Trophoblast cell (in vitro differentiated cells and primary cell): Measurements from ENCODE around the gene DTNA.
"Not testable (repeated sequence)": the region's sequence is repeated elsewhere in the genome, so short reads cannot be mapped to it uniquely, and the experiment has no call there.

Source experiments
- DNase-seq, 2 donors: peaks; one replicate each; pipeline ENCODE4 v3.0.0-alpha.2; 2016
- H2AFZ ChIP-seq: 2 replicates; pipeline ENCODE4 v1.6.1; 2013; ENCODE audit warnings: low read length, moderate library complexity, mild to moderate bottlenecking; ENCODE audit not compliant: insufficient read depth, poor library complexity
- H2AK5ac ChIP-seq: 2 replicates; pipeline ENCODE4 v1.6.1; 2013; ENCODE audit warnings: mild to moderate bottlenecking, low read length
- H2BK120ac ChIP-seq: 2 replicates; pipeline ENCODE4 v1.6.1; 2013; ENCODE audit warnings: low read length, mild to moderate bottlenecking, moderate library complexity; ENCODE audit not compliant: insufficient read depth, poor library complexity
- H2BK12ac ChIP-seq: 2 replicates; pipeline ENCODE4 v1.6.1; 2013; ENCODE audit warnings: mild to moderate bottlenecking, low read length, moderate library complexity
- H2BK5ac ChIP-seq: 2 replicates; pipeline ENCODE4 v1.6.1; 2013; ENCODE audit warnings: low read length, low read depth, moderate library complexity, mild to moderate bottlenecking; ENCODE audit not compliant: poor library complexity
- H3K14ac ChIP-seq: 2 replicates; pipeline ENCODE4 v1.6.1; 2013; ENCODE audit warnings: mild to moderate bottlenecking, low read length
- H3K18ac ChIP-seq: 2 replicates; pipeline ENCODE4 v1.6.1; 2013; ENCODE audit warnings: mild to moderate bottlenecking, low read length
- H3K23ac ChIP-seq: 2 replicates; pipeline ENCODE4 v1.6.1; 2013; ENCODE audit warnings: low read length
- H3K27ac ChIP-seq: 2 replicates; pipeline ENCODE4 v1.5.1; 2013; ENCODE audit warnings: low read depth, mild to moderate bottlenecking, inconsistent platforms, low read length, moderate library complexity
- H3K27me3 ChIP-seq: 2 replicates; pipeline ENCODE4 v1.6.1; 2013; ENCODE audit warnings: inconsistent platforms, mild to moderate bottlenecking, low read length, moderate library complexity; ENCODE audit not compliant: insufficient read depth
- H3K36me3 ChIP-seq, 2 experiments: 1 replicate in 1 of 2; 2 replicates in 1 of 2; pipeline ENCODE4 v1.6.1; 2013; ENCODE audit warnings: low read length in 2 of 2, mild to moderate bottlenecking in 2 of 2, moderate library complexity in 1 of 2; ENCODE audit not compliant: insufficient read depth in 2 of 2, control insufficient read depth in 1 of 2
- H3K4ac ChIP-seq: 2 replicates; pipeline ENCODE4 v1.6.1; 2013; ENCODE audit warnings: low read depth, mild to moderate bottlenecking, low read length, moderate library complexity
- H3K4me1 ChIP-seq, 2 experiments: 1 replicate in 1 of 2; 2 replicates in 1 of 2; pipeline ENCODE4 v1.6.1; 2013; ENCODE audit warnings: low read length in 2 of 2, mild to moderate bottlenecking in 2 of 2, moderate library complexity in 1 of 2; ENCODE audit not compliant: insufficient read depth in 2 of 2, control insufficient read depth in 1 of 2
- H3K4me2 ChIP-seq: 2 replicates; pipeline ENCODE4 v1.6.1; 2013; ENCODE audit warnings: inconsistent platforms, mild to moderate bottlenecking, low read length, moderate library complexity
- H3K4me3 ChIP-seq: 2 replicates; pipeline ENCODE4 v1.5.1; 2013; ENCODE audit warnings: mild to moderate bottlenecking, low read depth, low read length, inconsistent platforms
- H3K79me1 ChIP-seq: one replicate; pipeline ENCODE4 v1.6.1; 2013; ENCODE audit warnings: low read length
- H3K79me2 ChIP-seq: 2 replicates; pipeline ENCODE4 v1.6.1; 2013; ENCODE audit warnings: low read length, mild to moderate bottlenecking; ENCODE audit not compliant: control insufficient read depth, insufficient read depth, poor library complexity
- H3K9ac ChIP-seq: 2 replicates; pipeline ENCODE4 v1.6.1; 2013; ENCODE audit warnings: mild to moderate bottlenecking, low read length
- H3K9me3 ChIP-seq: 2 replicates; pipeline ENCODE4 v1.6.1; 2013; ENCODE audit warnings: low read depth, mild to moderate bottlenecking, control low read depth, inconsistent platforms, low read length; ENCODE audit not compliant: insufficient read depth
- H4K12ac ChIP-seq: 2 replicates; pipeline ENCODE4 v1.6.1; 2013; ENCODE audit warnings: low read depth, mild to moderate bottlenecking, low read length, moderate library complexity
- H4K8ac ChIP-seq: 2 replicates; pipeline ENCODE4 v1.6.1; 2013; ENCODE audit warnings: low read depth, mild to moderate bottlenecking, low read length, moderate library complexity
- H4K91ac ChIP-seq: one replicate; pipeline ENCODE4 v1.6.1; 2013; ENCODE audit warnings: low read depth, mild to moderate bottlenecking, low read length, moderate library complexity
- WGBS: extraction: QIAGEN DNeasy Blood & Tissue Kit; methylation state at CpG from one replicate; pipeline ENCODE4 v1.1.7; 2013; ENCODE audit warnings: missing lambda C conversion rate; ENCODE audit not compliant: insufficient read length, insufficient coverage; ENCODE audit errors: extremely low coverage; 5-methylcytosine and 5-hydroxymethylcytosine counted together

The DTNA gene

DNA sequence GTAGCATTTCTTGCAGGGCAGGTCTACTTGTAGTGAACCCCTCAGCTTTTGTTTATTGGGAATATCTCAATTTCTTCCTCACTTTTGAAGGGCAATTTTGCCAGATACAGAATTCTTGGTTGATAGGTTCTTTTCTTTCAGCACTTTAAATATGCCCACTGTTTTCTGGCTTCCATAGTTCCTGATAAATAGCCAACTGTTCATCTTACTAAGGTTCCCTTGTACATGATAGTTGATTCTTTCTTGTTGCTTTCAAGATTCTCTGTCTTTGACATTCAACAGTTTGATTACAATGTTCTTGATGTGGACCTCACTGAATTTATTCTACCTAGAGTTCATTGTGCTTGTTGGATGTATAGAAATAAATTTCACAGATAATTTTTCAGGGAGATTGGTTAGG is 183.1 kb downstream of the DTNA start:
- Histone ChIP-seq H3K18ac (no peak overlapping the region), H4K8ac (no peak overlapping the region), H4K12ac (no peak overlapping the region), H2AFZ (no peak overlapping the region), H3K9me3 (no peaks in the 10 kb centered on the region), H2BK12ac (no peak overlapping the region), H2AK5ac (no peak overlapping the region), H3K14ac (no peak overlapping the region), H2BK5ac (no peak overlapping the region), H3K4ac (no peak overlapping the region), H4K91ac (no peak overlapping the region), H3K79me1 (no peaks in the 10 kb centered on the region), H3K79me2 (no peaks in the 10 kb centered on the region), H3K9ac (no peak overlapping the region), H3K4me3 (no peak overlapping the region), H3K23ac (no peak overlapping the region), H2BK120ac (no peak overlapping the region), H3K27me3 (no peaks in the 10 kb centered on the region), H3K27ac (no peak overlapping the region), H3K4me2 (no peak overlapping the region), H3K36me3 (peaks cover 0 to 2% of the 10 kb centered on the region in 2 experiments), H3K4me1 (no peaks in the 10 kb centered on the region)
- DNase-seq, result no peak

DNA sequence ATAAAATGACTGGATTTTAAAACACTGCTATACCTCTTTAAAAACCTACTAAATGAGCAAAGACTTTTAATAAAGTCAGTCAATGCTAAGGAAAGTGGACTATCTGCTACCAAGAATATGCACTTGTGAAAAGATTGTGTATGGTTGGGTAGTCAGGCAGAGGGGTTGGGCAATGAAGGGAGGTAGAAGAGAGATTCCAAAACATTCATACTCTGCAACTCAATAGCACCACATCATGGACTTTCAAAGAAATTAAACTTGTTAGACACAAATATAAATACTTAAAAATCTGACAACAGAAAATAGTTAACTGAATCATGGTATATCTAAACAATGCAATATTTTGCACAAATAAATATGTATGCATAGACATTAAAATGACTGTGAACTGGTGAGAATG is 191.2 kb downstream of the DTNA start:
- H3K4me1 ChIP-seq, result no peaks in the 10 kb centered on the region
- H3K14ac ChIP-seq, result no peak overlapping the region

DNA sequence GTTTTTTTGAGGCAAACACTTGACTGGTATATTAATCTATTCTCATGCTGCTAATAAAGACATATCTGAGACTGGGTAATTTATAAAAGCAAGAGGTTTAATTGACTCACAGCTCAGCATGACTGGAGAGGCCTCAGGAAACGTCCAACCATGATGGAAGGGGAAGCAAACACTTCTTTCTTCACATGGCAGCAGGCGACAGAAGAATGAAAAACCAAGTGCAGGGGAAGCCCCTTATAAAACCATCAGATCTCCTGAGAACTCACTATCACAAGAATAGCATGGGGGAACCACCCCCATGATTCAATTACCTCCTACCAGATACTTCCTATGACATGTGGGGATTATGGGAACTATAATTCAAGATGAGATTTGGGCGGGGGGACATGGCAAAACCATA is 194.9 kb downstream of the DTNA start:
- peaks cover 0 to 1% of the 10 kb centered on the region in 2 experiments for H3K4me1 ChIP-seq
- H3K14ac ChIP-seq, result no peak overlapping the region
- no peaks in the 10 kb centered on the region for H3K36me3 ChIP-seq
- H3K9me3 ChIP-seq, result peaks cover 2% of the 10 kb centered on the region
- H3K79me1 ChIP-seq, result peaks cover 3% of the 10 kb centered on the region
- H3K9ac ChIP-seq, result no peak overlapping the region
- H2BK12ac ChIP-seq, result no peak overlapping the region
- no peak overlapping the region for H3K23ac ChIP-seq
- H2BK5ac ChIP-seq, result no peak overlapping the region
- no peak for DNase-seq
- no CpG with 5 or more reads among the region's 3 CpGs for WGBS
- no peak overlapping the region for H3K4me2 ChIP-seq
- H4K8ac ChIP-seq, result no peak overlapping the region
- H2AK5ac ChIP-seq, result no peak overlapping the region
- no peak overlapping the region for H3K27ac ChIP-seq
- H4K91ac ChIP-seq, result no peak overlapping the region
- H3K27me3 ChIP-seq, result no peaks in the 10 kb centered on the region
- no peak overlapping the region for H3K18ac ChIP-seq
- H3K4ac ChIP-seq, result no peak overlapping the region
- H2AFZ ChIP-seq, result no peak overlapping the region
- no peak overlapping the region for H3K4me3 ChIP-seq
- no peak overlapping the region for H4K12ac ChIP-seq
- H3K79me2 ChIP-seq, result no peaks in the 10 kb centered on the region
- H2BK120ac ChIP-seq, result no peak overlapping the region

More for the DNA sequence above, 191.2 kb downstream of the DTNA start:
- H3K36me3 ChIP-seq, result no peaks in the 10 kb centered on the region
- DNase-seq, result no peak
- H4K91ac ChIP-seq, result no peak overlapping the region
- H3K23ac ChIP-seq, result no peak overlapping the region
- H3K18ac ChIP-seq, result no peak overlapping the region
- no peak overlapping the region for H3K4ac ChIP-seq
- no peak overlapping the region for H2BK5ac ChIP-seq
- no peak overlapping the region for H3K4me3 ChIP-seq
- no peak overlapping the region for H2BK120ac ChIP-seq
- H3K79me2 ChIP-seq, result no peaks in the 10 kb centered on the region
- H3K9ac ChIP-seq, result no peak overlapping the region
- H3K27me3 ChIP-seq, result no peaks in the 10 kb centered on the region
- H4K12ac ChIP-seq, result no peak overlapping the region
- no peak overlapping the region for H2AFZ ChIP-seq
- H2BK12ac ChIP-seq, result no peak overlapping the region
- H2AK5ac ChIP-seq, result no peak overlapping the region
- H3K9me3 ChIP-seq, result peaks cover 2% of the 10 kb centered on the region
- no peaks in the 10 kb centered on the region for H3K79me1 ChIP-seq
- no peak overlapping the region for H4K8ac ChIP-seq
- H3K27ac ChIP-seq, result no peak overlapping the region
- no peak overlapping the region for H3K4me2 ChIP-seq

DNA sequence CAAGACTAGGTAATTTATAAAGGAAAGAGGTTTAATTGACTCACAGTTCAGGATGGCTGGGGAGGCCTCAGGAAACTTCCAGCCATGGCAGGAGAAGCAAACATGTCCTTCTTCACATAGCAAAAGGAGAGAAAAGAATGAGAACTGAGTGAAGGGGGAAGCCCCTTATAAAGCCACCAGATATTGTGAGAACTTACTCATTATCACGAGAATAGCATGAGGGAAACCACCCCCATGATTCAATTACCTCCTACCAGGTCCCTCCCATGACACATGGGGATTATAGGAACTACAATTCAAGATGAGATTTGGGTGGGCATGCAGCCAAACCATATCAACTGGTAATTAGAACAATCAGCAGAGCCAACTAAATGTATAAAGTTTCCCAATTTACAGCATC is 196.9 kb downstream of the DTNA start:
- not testable (repeated sequence) for H3K23ac ChIP-seq, H3K18ac ChIP-seq, H3K4ac ChIP-seq, H3K9ac ChIP-seq, H4K8ac ChIP-seq, H2AK5ac ChIP-seq, H3K79me1 ChIP-seq, H3K4me1 ChIP-seq, H3K79me2 ChIP-seq, H2BK5ac ChIP-seq, H3K14ac ChIP-seq, H3K36me3 ChIP-seq, H4K91ac ChIP-seq, H3K4me2 ChIP-seq, H3K4me3 ChIP-seq, H4K12ac ChIP-seq, H2BK12ac ChIP-seq, H2BK120ac ChIP-seq, H3K27ac ChIP-seq, DNase-seq, H2AFZ ChIP-seq, H3K9me3 ChIP-seq, H3K27me3 ChIP-seq
- WGBS, result no CpG with 5 or more reads among the region's 1 CpG
